ENCODE results near the gene CHRDL2.

- TF ChIP-seq ZNF260 (CRISPR knock-in tag; IDR thresholded peaks at IDR 0.05; ENCODE audit: borderline replicate concordance, low read depth): no peak
- TF ChIP-seq EZH2 (conservative IDR thresholded peaks at IDR 0.05; ENCODE audit: low read depth, low read length): no peak
- no peak for TF ChIP-seq JUNB (CRISPR knock-in tag; IDR thresholded peaks at IDR 0.05; ENCODE audit: borderline replicate concordance)
- TF ChIP-seq RFX5 (IDR thresholded peaks at IDR 0.05; ENCODE audit: low read depth, low read length): no peak
These were observed 83.8 kb downstream of the CHRDL2 start for GRCh38 chr11:74647404-74647803.
